HG03575 (cell line): ENCODE measurements around the gene NLRC3.
"Not testable (repeated sequence)": the region's sequence is repeated elsewhere in the genome, so short reads cannot be mapped to it uniquely, and the experiment has no call there.

Source experiments
- ATAC-seq: cut with Tn5 transposase; IDR thresholded peaks from one replicate; pipeline ENCODE4 v1.9.1; 2021; ENCODE audit not compliant: unreplicated experiment, insufficient number of reproducible peaks, low FRiP score; ENCODE audit errors: extremely low read depth

NLRC3 gene

GRCh38 chr16:3527216-3527829 lies 49.9 kb downstream of the NLRC3 start:
- ATAC-seq: not testable (repeated sequence)

- no peak for ATAC-seq
Observed at GRCh38 chr16:3525951-3526350, 51.3 kb downstream of the NLRC3 start.

GRCh38 chr16:3523281-3523680 lies 53.9 kb downstream of the NLRC3 start:
- ATAC-seq: no peak

- no peak for ATAC-seq
Observed at GRCh38 chr16:3520841-3521240, 56.4 kb downstream of the NLRC3 start.

GRCh38 chr16:3520413-3520812 lies 56.8 kb downstream of the NLRC3 start:
- no peak for ATAC-seq

GRCh38 chr16:3519581-3519980 lies 57.6 kb downstream of the NLRC3 start:
- ATAC-seq: no peak

GRCh38 chr16:3518986-3519348 lies 58.2 kb downstream of the NLRC3 start:
- no peak for ATAC-seq

- ATAC-seq: no peak
Observed at GRCh38 chr16:3518292-3518985, 58.8 kb downstream of the NLRC3 start.

GRCh38 chr16:3515897-3516296 lies 61.3 kb downstream of the NLRC3 start:
- no peak for ATAC-seq

GRCh38 chr16:3514621-3515020 lies 62.6 kb downstream of the NLRC3 start:
- ATAC-seq: no peak

GRCh38 chr16:3513892-3514583 lies 63.2 kb downstream of the NLRC3 start:
- ATAC-seq: no peak

- ATAC-seq: no peak
Observed at GRCh38 chr16:3511286-3512180, 65.7 kb downstream of the NLRC3 start.

- ATAC-seq: no peak
Observed at GRCh38 chr16:3510416-3510815, 66.8 kb downstream of the NLRC3 start.

- no peak for ATAC-seq
Observed at GRCh38 chr16:3509470-3509928, 67.7 kb downstream of the NLRC3 start.

- ATAC-seq: no peak
Observed at GRCh38 chr16:3508736-3509135, 68.5 kb downstream of the NLRC3 start.

GRCh38 chr16:3503523-3503922 lies 73.7 kb downstream of the NLRC3 start:
- ATAC-seq: no peak

- no peak for ATAC-seq
Observed at GRCh38 chr16:3501783-3502400, 75.3 kb downstream of the NLRC3 start.

- not testable (repeated sequence) for ATAC-seq
Observed at GRCh38 chr16:3501412-3501761, 75.8 kb downstream of the NLRC3 start.

- ATAC-seq: no peak
Observed at GRCh38 chr16:3498988-3499387, 78.2 kb downstream of the NLRC3 start.
